Germinal center (tissue), 1 donor: ENCODE data around the gene PPA1.
"Not testable (repeated sequence)": the region's sequence is repeated elsewhere in the genome, so short reads cannot be mapped to it uniquely, and the experiment has no call there.

Experiments used
- DNase-seq: peaks from one replicate; pipeline ENCODE4 v3.0.0; 2012; ENCODE audit warnings: mixed read lengths, low spot score

The PPA1 gene

DNA sequence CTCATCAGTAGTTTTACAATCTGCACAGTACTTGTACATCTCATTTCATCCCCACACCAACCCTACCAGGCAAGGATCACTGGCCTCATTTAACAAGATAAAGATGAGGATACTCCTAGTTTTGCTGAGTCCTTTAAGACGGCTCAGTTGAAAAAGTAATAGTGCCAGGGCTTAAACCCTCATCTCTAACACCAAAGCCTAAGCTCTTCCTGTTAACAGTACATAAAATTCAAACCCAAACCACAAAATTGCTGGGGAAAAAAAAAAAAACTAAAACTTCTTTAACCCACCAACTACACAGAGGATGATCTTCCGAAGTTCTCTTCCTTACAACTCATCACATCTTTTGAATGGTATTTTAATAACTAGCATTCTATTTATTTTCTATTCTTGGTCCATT lies 64.2 kb downstream of the PPA1 start:
- no peak for DNase-seq

DNA sequence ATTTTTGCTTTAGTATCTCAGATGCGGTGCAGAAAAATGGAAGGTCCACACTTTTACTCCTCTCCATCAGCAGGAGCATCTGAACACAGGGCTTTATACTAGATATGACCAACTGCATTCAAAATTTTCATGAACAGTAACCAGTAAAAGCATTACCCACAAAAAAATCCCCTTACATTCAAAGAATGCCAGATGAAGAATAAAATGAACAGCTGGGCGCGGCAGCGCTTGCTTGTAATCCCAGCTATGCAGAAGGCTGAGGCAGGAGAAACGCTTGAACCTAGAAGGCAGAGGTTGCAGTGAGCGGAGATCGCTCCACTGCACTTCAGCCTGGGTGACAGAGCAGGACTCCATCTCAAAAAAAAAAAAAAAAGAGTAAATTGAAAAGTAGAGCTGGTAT lies 66.0 kb downstream of the PPA1 start:
- no peak for DNase-seq

DNA sequence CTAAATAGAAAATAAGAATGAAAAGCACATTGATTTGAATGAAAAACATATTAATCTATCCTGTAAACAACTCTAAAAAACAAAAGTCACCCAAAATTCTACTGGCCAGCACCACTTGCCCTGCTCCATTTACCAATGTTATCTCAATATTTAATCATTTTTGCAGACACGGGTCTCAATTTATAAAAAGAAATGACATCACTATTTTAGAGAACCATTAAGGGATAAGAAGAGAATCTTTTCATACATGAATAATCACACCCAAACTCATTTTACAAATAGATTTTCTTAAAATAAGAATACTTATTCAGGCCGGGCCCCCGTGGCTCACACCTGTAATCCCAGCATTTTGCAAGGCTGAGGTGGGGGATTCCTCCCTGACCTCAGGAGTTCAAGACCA lies 66.8 kb downstream of the PPA1 start:
- no peak for DNase-seq

DNA sequence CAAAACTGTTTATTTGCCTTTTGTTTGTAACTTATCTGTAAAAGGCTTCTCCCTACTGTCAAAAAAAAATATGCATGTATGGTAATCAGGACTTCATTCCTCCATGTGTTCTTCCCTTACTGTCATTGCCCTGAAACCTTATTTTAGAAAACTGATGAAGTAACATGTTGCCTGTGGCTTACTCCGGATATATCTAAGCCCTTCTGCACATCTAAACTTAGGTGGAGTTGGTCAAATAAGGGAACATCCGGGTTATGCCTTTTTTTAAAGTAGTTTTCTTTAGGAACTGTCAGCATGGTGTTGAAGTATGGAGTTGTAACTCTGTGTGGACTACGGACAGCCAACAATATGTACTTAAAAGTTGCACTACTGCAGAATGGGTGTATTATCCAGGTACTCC lies 69.1 kb downstream of the PPA1 start:
- DNase-seq, result no peak

DNA sequence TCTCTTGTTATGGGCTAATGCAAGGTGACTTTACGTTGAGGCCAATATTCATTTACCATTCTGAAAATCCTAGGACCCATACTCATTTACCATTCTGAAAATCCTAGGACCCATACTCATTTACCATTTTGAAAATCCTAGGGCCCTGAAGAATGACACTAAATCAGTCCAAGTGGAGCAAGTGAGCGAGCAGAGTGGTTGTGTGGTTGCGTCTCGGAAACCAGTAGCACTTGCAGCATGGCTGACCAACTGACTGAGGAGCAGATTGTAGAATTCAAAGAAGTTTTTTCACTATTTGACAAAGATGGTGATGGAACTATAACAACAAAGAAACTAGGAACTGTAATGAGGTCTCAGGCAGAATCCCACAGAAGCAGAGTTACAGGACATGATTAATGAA lies 69.8 kb downstream of the PPA1 start:
- DNase-seq, result no peak

DNA sequence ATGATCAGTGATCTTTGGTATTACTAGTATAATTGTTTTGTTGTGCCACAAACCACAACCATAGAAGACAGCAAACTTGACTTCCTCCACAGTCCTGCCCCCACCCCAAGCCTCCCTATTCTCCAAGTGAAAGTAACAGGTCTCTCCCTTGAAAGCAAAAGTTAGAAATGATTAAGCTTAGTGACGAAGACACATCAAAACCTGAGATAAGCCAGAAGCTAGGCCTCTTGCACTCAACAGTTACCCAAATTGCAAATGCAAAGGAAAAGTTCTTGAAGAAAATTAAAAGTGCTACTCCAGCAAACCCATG lies 70.4 kb downstream of the PPA1 start:
- no peak for DNase-seq

DNA sequence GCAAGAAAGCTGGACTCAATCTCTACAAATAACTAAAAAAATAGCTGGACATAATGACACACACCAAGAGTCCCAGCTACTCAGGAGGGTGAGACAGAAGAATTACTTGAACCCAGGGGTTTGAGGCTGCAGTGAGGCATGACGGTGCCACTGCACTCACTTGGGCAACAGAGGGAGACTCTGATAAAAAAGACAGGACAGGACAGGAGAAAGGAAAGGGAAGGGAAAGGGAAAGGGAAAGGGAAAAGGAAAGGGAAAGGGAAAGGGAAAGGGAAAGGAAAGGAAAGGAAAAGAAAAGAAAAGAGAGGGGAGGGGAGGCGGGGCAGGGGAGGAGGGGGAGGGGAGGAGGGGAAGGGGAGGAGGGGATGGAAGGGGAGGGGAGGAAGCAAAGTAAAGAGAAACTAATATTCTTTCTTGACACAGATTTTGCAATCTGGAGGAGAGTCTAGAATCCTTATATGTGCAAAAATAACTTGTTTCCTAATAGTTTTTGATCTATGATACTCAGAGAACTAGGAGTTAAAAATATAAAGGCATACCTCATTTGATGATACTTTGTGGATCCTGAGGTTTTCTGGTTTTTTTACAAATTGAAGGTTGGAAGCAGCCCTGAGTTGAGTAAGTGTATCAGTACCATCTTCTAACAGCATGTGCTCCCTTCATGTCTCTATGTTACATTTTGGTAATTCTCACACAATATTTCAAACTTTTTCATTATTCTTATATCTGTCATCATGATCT lies 70.9 kb downstream of the PPA1 start:
- no peak for DNase-seq

DNA sequence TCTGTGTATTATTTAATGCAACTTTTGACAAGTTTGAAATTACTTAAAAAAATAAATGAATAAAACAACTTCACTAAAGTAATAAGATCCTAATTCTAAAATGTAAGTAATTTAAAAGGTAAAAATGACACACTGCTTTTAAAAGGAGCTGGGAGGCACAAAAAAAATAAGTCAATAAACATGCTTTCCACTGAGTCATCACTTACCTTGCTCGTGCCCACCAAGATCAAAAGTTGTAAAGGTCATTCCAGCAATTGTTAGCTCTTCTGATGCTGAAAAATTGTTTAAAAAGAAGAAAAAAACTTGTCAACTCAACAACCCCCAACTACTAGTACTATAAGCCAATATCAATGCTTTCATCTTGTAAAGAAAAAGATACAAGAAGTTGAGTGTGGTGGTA lies 72.4 kb downstream of the PPA1 start:
- DNase-seq, result no peak

DNA sequence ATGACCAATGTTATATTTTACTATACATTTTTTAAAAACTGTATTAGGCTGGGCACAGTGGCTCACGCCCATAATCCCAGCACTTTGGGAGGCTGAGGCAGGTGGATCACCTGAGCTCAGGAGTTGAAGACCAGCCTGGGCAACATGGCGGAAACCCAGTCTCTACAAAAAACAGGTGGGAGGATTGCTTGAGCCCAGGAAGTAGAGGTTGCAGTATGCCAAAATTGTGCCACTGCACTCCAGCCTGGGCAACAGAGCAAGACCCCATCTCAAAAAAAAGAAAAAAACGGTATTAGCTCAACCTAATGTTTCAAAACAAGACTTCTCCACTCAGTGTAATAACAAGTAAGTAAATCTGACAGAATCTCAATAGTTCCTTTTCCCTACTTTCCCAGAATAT lies 73.9 kb downstream of the PPA1 start:
- not testable (repeated sequence) for DNase-seq

DNA sequence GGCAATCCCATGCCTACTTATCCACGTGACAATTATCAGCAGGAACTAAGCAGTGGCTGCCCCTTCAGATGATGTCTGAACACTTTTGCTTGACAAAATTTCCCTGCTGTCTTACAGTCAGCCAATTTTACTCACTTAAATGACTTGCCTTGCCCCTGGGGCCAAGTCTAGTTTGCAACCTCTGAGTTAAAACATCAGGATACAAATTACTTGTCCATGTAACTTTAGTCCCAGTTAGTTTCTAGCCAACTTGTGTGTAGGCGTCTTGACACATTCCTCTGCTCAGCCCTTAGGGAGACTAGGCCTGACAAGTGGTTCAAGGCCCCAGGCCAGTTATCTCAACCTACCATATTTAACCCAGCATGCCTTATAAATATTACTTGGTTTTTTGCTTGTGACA lies 75.1 kb downstream of the PPA1 start:
- DNase-seq, result no peak

DNA sequence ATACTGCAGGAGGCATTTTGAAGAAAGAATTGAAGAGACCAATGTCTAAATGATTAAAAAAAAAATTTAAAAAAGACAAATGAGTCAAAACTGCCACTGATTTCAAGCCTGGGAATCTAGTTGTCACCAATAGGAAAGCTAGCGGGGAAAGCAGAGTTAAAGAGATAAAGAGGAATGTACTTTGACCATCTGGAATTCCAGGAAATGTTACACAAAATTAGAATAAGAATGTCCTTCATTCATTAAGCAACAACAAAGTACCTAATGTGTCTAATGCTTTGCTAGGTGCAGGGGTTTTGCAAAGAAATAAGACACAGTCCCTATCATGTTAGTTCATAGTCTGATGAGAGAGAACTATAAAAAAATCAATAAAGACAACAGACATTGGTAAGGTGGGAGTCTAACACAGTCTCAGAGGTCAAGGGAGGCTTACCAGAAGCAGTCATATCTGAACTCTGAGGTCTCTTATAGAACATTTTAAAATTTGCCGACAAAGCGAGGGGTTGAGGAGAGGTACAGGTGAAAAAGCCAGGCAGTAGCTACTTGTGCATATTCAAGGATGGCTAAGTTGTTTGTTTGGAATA lies 77.9 kb downstream of the PPA1 start:
- DNase-seq, result no peak
